Measurements from ENCODE around the gene ARHGAP23.

The ARHGAP23 gene

GRCh38 chr17:38532451-38532850 lies 104.2 kb downstream of the ARHGAP23 start:
- DNase-seq, result no peak

GRCh38 chr17:38533241-38533640 lies 105.0 kb downstream of the ARHGAP23 start:
- DNase-seq, result no peak

- no peak for DNase-seq
These were observed 105.7 kb downstream of the ARHGAP23 start for GRCh38 chr17:38533866-38534497.

GRCh38 chr17:38534498-38534885 lies 106.2 kb downstream of the ARHGAP23 start:
- no peak for DNase-seq

- DNase-seq, result no peak
These were observed 107.6 kb downstream of the ARHGAP23 start for GRCh38 chr17:38535886-38536285.

GRCh38 chr17:38536661-38537060 lies 108.4 kb downstream of the ARHGAP23 start:
- DNase-seq, result no peak

- no peak for DNase-seq
These were observed 110.6 kb downstream of the ARHGAP23 start for GRCh38 chr17:38538906-38539305.

- no peak for DNase-seq
These were observed 111.1 kb downstream of the ARHGAP23 start for GRCh38 chr17:38539386-38539785.

- no peak for DNase-seq
These were observed 112.3 kb downstream of the ARHGAP23 start for GRCh38 chr17:38540514-38541045.

- no peak for DNase-seq
These were observed 113.0 kb downstream of the ARHGAP23 start for GRCh38 chr17:38541281-38541680.

- DNase-seq, result no peak
These were observed 114.0 kb downstream of the ARHGAP23 start for GRCh38 chr17:38542286-38542685.

GRCh38 chr17:38543403-38544174 lies 115.3 kb downstream of the ARHGAP23 start:
- no peak for DNase-seq

GRCh38 chr17:38544175-38544838 lies 116.0 kb downstream of the ARHGAP23 start:
- DNase-seq, result no peak

- DNase-seq, result no peak
These were observed 116.6 kb downstream of the ARHGAP23 start for GRCh38 chr17:38544839-38545209.

- no peak for DNase-seq
These were observed 117.4 kb downstream of the ARHGAP23 start for GRCh38 chr17:38545531-38546225.

GRCh38 chr17:38546396-38546795 lies 118.1 kb downstream of the ARHGAP23 start:
- DNase-seq, result no peak

GRCh38 chr17:38547444-38547843 lies 119.2 kb downstream of the ARHGAP23 start:
- no peak for DNase-seq

- no peak for DNase-seq
These were observed 121.0 kb downstream of the ARHGAP23 start for GRCh38 chr17:38549285-38549684.

GRCh38 chr17:38550661-38551060 lies 122.4 kb downstream of the ARHGAP23 start:
- no peak for DNase-seq

- DNase-seq, result no peak
These were observed 122.9 kb downstream of the ARHGAP23 start for GRCh38 chr17:38551121-38551520.

GRCh38 chr17:38552343-38552742 lies 124.1 kb downstream of the ARHGAP23 start:
- no peak for DNase-seq

- DNase-seq, result no peak
These were observed 126.4 kb downstream of the ARHGAP23 start for GRCh38 chr17:38554430-38555350.
